Transverse colon (tissue), 4 donors: ENCODE results near the gene PDE7B. TPM values are rescaled to one million over a fixed set of nuclear protein-coding genes. Genes with fewer than 3 reads are reported as not detected.
"Not testable (repeated sequence)": the region's sequence is repeated elsewhere in the genome, so short reads cannot be mapped to it uniquely, and the experiment has no call there.

Experiments
- DNase-seq: peaks from one replicate; pipeline ENCODE4 v3.0.0-alpha.2; 2019
- H3K27ac ChIP-seq, 4 donors: fragments of 200-600 bp; sonication (generic); 2 replicates each; pipeline ENCODE4 v1.5.1; 2016 to 2018; ENCODE audit warnings: inconsistent platforms in 4 of 4
- H3K27me3 ChIP-seq: fragments of 200-600 bp; sonication (generic); 2 replicates; pipeline ENCODE4 v1.5.1; 2017; ENCODE audit warnings: inconsistent platforms
- H3K36me3 ChIP-seq, 4 donors: fragments of 200-600 bp; sonication (generic); 2 replicates each; pipeline ENCODE4 v1.5.1; 2017 to 2019; ENCODE audit warnings: inconsistent platforms in 4 of 4
- H3K4me1 ChIP-seq, 4 donors: fragments of 200-600 bp; sonication (generic); 2 replicates each; pipeline ENCODE4 v1.5.1; 2017 to 2020; ENCODE audit warnings: inconsistent platforms in 4 of 4
- H3K4me3 ChIP-seq, 4 donors: fragments of 200-600 bp; sonication (generic); 1 replicate in 1 of 4; 2 replicates in 3 of 4; pipeline versions ENCODE4 v1.5.1 to v1.6.1; 2017 to 2019; ENCODE audit warnings: inconsistent platforms in 4 of 4
- H3K9me3 ChIP-seq, 2 donors: fragments of 200-600 bp; sonication (generic); 2 replicates each; pipeline ENCODE4 v1.5.1; 2017 to 2019; ENCODE audit warnings: inconsistent platforms in 2 of 2
- EP300 ChIP-seq: sonication (generic); formaldehyde crosslinking; IDR thresholded peaks from one replicate; pipeline ENCODE4 v1.6.1; 2017; ENCODE audit warnings: antibody characterized with exemption, low read depth
- POLR2A ChIP-seq: fragments of 450-650 bp; IDR thresholded peaks from one replicate; pipeline ENCODE4 v1.6.1; 2016; ENCODE audit warnings: antibody characterized with exemption, mild to moderate bottlenecking, moderate library complexity
- POLR2AphosphoS5 ChIP-seq, 3 donors: sonication (generic); formaldehyde crosslinking; IDR thresholded peaks; one replicate each; pipeline ENCODE4 v1.6.1; 2016; ENCODE audit warnings: antibody characterized with exemption in 3 of 3
- WGBS, 2 donors: methylation state at CpG; one replicate each; pipeline ENCODE4 v1.1.5; 2018; ENCODE audit warnings: low coverage in 1 of 2; 5-methylcytosine and 5-hydroxymethylcytosine counted together
- in situ Hi-C, 4 donors: fragments of 200-750 bp; cut with MboI; loops; one replicate each; pipeline versions ENCODE4 v1.15.0 to v1.15.1; 2017; ENCODE audit warnings: low sequenced_read_pairs in 3 of 4, low pct_ligation_motif_present in 1 of 4, low pct_unique_long_range_greater_than_20kb in 1 of 4
- intact Hi-C: fragments of 100-400 bp; cut with DNase I; formaldehyde crosslinking; loops from one replicate; pipeline ENCODE4 v1.15.1; 2023; ENCODE audit warnings: low total_unique reads
- total RNA-seq, 4 donors: library from RNA; depleted of rRNA; stranded (reverse); fragments of >200 nt; gene quantifications; one replicate each; pipeline ENCODE4 v1.1.0, GENCODE V29; 2016
- TF ChIP-seq, protein P1 (sequence below), 5 experiments: fragments of 200-600 bp in 3 of 5; fragments of 450-650 bp in 2 of 5; sonication (generic) in 3 of 5; IDR thresholded peaks; 1 replicate in 2 of 5; 2 replicates in 3 of 5; pipeline ENCODE4 v1.5.1; 2016 to 2017; ENCODE audit warnings: antibody characterized with exemption in 5 of 5, inconsistent platforms in 3 of 5, mild to moderate bottlenecking in 2 of 5, moderate library complexity in 1 of 5

The PDE7B gene
- total RNA-seq, 4 donors from 2014 or later, result 0.40 to 2.2 (median 1.4) TPM

DNA sequence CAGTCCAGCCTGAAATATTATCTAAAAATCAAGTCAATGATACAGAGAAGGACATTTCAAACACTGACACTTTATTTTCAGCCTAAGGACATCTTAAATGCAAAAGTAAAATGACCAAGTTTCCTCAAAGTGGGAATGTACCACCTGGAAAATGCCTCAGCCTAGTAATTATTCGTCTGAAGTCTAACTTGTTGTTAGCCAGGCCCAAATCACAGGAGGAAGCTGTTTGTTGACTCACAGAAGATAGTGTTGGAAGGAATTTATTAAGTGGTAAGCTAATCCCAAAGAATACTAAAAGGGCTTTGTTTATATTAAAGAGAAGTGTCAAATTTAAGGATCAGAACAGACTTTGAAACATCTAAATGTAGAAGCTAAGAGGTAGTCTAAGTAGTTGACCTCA lies 2.5 kb downstream of the PDE7B start:
- in situ Hi-C loops (no loop called here), intact Hi-C loops (no loop called here)
- no peak for TF ChIP-seq EP300
- TF ChIP-seq POLR2AphosphoS5 (IDR thresholded peaks at IDR 0.05), result no peak
- DNase-seq, result no peak
- Histone ChIP-seq H3K4me3 (peak overlapping the region in 1 of 4 donors; percentile 41), H3K27ac (peak overlapping the region in 3 of 4 donors; percentile 17 to 62 (median 52)), H3K9me3 (no peaks in the 10 kb centered on the region), H3K27me3 (no peaks in the 10 kb centered on the region), H3K4me1 (peaks cover 0 to 17% (median 8%) of the 10 kb centered on the region in 4 donors), H3K36me3 (no peaks in the 10 kb centered on the region)
- WGBS, 2 donors, result 53 to 63% methylated on average over 1 of the region's 1 CpG

DNA sequence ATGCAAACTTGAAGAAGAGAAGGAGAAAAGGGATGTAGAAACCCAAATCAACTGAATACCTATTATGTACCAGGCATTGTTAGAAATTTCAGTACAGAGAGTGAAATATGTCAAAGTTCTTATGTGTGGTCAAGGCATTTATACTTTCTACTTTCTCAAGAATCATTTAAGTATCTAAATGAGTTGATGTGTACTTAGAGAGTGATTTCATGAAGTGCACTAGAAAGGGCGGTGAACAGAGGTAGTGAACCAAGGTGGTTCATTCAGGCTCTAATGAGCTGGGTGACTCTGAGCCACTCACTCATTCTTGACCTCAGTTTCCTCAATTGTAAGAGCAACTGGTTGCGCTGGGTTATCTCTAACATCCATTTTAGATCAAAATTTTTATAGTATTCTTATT lies 3.3 kb downstream of the PDE7B start:
- Histone ChIP-seq H3K4me1 (peaks cover 0 to 17% (median 8%) of the 10 kb centered on the region in 4 donors), H3K27me3 (no peaks in the 10 kb centered on the region), H3K4me3 (no peak overlapping the region), H3K27ac (peak overlapping the region in 3 of 4 donors; percentile 17 to 62 (median 52)), H3K9me3 (no peaks in the 10 kb centered on the region), H3K36me3 (no peaks in the 10 kb centered on the region)
- WGBS, 2 donors, result 85 to 91% methylated on average over 2 of the region's 2 CpGs
- DNase-seq, result no peak
- in situ Hi-C loops (no loop called here), intact Hi-C loops (no loop called here)
- no peak for TF ChIP-seq EP300
- TF ChIP-seq, protein P1, sequence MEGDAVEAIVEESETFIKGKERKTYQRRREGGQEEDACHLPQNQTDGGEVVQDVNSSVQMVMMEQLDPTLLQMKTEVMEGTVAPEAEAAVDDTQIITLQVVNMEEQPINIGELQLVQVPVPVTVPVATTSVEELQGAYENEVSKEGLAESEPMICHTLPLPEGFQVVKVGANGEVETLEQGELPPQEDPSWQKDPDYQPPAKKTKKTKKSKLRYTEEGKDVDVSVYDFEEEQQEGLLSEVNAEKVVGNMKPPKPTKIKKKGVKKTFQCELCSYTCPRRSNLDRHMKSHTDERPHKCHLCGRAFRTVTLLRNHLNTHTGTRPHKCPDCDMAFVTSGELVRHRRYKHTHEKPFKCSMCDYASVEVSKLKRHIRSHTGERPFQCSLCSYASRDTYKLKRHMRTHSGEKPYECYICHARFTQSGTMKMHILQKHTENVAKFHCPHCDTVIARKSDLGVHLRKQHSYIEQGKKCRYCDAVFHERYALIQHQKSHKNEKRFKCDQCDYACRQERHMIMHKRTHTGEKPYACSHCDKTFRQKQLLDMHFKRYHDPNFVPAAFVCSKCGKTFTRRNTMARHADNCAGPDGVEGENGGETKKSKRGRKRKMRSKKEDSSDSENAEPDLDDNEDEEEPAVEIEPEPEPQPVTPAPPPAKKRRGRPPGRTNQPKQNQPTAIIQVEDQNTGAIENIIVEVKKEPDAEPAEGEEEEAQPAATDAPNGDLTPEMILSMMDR (IDR thresholded peaks at IDR 0.05), result no peak
- TF ChIP-seq POLR2A, result no peak
- TF ChIP-seq POLR2AphosphoS5 (IDR thresholded peaks at IDR 0.05), result no peak

DNA sequence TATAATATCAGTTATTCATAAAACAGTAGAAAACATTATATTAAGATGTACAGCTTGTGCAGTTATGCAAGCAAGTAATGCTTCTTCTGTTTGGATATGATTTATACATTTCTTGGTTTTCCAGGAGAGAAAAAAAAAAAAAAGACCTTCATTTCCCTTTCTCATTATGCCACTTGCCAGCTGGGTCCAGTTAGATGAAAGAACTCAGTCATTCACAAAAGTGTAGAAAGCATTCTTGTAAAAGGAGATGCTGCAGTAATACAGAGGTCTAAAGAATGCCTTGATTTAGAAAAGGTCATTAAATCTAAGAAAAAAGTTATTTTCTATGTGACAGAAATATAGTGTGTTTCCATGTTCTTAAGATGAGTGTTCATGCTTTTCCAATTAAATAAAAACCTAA lies 7.4 kb downstream of the PDE7B start:
- in situ Hi-C loops, result no loop called here
- intact Hi-C loops, result no loop called here
- TF ChIP-seq POLR2A (no peak), POLR2AphosphoS5 (IDR thresholded peaks at IDR 0.05) (no peak)
- H3K27ac ChIP-seq, result no peak overlapping the region
- no peaks in the 10 kb centered on the region for H3K4me1 ChIP-seq
- H3K9me3 ChIP-seq, result no peaks in the 10 kb centered on the region
- no peak for DNase-seq
- H3K36me3 ChIP-seq, result no peaks in the 10 kb centered on the region
- no peak overlapping the region for H3K4me3 ChIP-seq
- no peaks in the 10 kb centered on the region for H3K27me3 ChIP-seq

DNA sequence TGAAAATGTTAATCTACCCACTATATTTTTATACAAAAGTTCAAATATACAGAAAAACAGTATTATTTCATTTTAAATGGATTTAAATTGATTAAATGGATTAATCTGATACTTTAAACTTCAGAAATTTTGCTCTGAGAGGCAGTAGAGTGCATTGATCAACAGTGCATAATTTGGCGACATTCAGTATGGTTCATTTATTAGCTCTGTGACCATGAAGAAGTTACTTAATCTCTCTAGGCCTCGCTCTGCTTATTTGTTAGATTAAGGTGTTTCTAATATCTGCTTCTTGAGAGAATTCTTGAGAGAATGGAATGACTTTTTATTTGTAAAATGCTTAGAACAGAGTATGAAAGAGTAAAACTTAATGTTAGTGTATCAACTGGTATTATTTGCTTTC lies 8.9 kb downstream of the PDE7B start:
- 87 to 94% methylated on average over 2 of the region's 2 CpGs for WGBS, 2 donors
- in situ Hi-C loops (no loop called here), intact Hi-C loops (no loop called here)
- Histone ChIP-seq H3K9me3 (no peaks in the 10 kb centered on the region), H3K27ac (no peak overlapping the region), H3K4me3 (no peak overlapping the region), H3K27me3 (no peaks in the 10 kb centered on the region), H3K36me3 (no peaks in the 10 kb centered on the region), H3K4me1 (no peaks in the 10 kb centered on the region)
- TF ChIP-seq EP300 (no peak), POLR2AphosphoS5 (IDR thresholded peaks at IDR 0.05) (no peak)
- TF ChIP-seq, protein P1 (IDR thresholded peaks at IDR 0.05), result no peak
- DNase-seq, result no peak

DNA sequence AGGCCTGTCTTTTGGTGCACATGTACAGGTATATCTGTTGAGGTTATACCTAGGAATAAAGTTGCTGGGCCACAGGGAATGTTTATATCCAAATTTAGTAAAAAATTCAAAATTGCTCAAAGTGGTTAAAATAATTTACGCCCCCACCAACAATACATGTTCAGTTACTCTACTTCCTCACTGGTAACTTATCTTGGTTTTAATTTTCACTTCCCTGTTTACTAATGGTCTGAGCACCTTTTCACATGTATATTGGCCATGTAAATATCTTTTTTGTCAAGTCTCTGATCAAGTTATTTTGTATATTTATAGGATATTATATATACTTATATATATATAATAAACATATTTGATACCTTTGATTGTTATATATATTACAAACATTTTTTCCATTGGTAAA lies 9.7 kb downstream of the PDE7B start:
- intact Hi-C loops, result no loop called here
- no peak for DNase-seq
- TF ChIP-seq EP300, result no peak
- TF ChIP-seq POLR2AphosphoS5 (IDR thresholded peaks at IDR 0.05), result no peak
- no peak for TF ChIP-seq POLR2A
- TF ChIP-seq, protein P1 (IDR thresholded peaks at IDR 0.05), result no peak
- no peak overlapping the region for H3K27ac ChIP-seq
- no peaks in the 10 kb centered on the region for H3K9me3 ChIP-seq
- H3K27me3 ChIP-seq, result no peaks in the 10 kb centered on the region
- no peak overlapping the region for H3K4me3 ChIP-seq
- no peaks in the 10 kb centered on the region for H3K36me3 ChIP-seq
- in situ Hi-C loops, result no loop called here
- no peaks in the 10 kb centered on the region for H3K4me1 ChIP-seq
- 77 to 90% methylated on average over 1 of the region's 1 CpG for WGBS, 2 donors

DNA sequence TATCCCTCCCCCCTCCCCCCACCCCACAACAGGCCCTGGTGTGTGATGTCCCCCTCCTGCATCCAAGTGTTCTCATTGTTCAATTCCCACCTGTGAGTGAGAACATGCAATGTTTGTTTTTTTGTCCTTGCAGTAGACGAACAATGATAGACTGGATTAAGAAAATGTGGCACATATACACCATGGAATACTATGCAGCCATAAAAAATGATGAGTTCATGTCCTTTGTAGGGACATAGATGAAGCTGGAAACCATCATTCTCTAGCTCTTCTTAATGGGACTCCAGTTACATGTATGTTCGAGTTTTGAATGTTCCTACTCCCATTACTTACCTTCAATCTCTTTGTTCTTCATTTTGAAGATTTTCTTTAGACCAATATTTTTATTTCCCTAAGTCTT lies 13.4 kb downstream of the PDE7B start:
- H3K36me3 ChIP-seq, H3K4me1 ChIP-seq, H3K9me3 ChIP-seq, intact Hi-C loops, DNase-seq, in situ Hi-C loops, H3K27me3 ChIP-seq, H3K27ac ChIP-seq, H3K4me3 ChIP-seq: not testable (repeated sequence)
- 92 to 98% methylated on average over 1 to 2 of the region's 2 CpGs for WGBS, 2 donors
